Upper lobe of left lung (tissue), 4 donors: ENCODE results near the gene TMBIM4.

ENCODE experiments used
- CTCF ChIP-seq, 6 experiments: fragments of 450-650 bp in 4 of 6; fragments of 200-600 bp in 2 of 6; sonication (generic) in 2 of 6; IDR thresholded peaks; one replicate each; pipeline ENCODE4 v1.5.1; 2016 to 2019; ENCODE audit warnings: antibody characterized with exemption in 6 of 6
- POLR2AphosphoS5 ChIP-seq, 2 donors: sonication (generic); formaldehyde crosslinking; IDR thresholded peaks; one replicate each; pipeline ENCODE4 v1.5.1; 2017; ENCODE audit warnings: antibody characterized with exemption in 2 of 2

GRCh38 chr12:66140731-66141130 lies 29.1 kb downstream of the TMBIM4 start:
- TF ChIP-seq CTCF (IDR thresholded peaks at IDR 0.05) (no peak), POLR2AphosphoS5 (IDR thresholded peaks at IDR 0.05) (no peak)
